ENCODE measurements around the gene ST3GAL3.

DNA sequence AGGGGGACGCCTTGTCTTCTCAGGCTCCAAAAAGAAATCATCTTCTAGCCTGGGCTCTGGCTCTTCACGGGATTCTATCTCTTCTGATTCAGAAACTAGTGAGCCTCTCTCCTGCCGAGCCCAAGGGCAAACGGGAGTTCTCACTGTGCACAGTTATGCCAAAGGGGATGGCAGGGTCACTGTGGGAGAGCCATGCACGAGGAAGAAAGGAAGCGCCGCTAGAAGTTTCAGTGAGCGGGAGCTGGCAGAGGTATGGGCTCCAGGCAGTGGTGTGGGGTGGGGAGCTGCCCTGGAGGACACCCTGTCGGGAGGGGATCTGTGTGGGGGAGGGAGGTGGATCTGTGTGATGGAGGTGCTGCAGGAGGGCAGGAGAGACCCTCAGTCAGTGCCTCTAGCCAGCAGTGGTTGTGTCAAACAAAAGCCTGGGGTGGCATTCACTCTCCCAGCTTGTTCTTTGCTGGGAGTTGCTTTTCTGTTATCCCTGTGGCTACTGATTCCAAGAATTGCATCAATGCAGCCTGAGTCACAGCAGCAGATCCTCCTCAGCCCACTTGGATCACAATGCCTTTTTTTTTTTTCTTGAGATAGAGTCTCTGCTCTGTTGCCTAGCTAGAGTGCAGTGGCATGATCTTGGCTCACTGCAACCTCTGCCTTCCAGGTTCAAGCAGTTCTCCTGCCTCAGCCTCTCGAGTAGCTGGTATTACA is 35.6 kb upstream of the ST3GAL3 start:
- TF ChIP-seq EZH2 (IDR thresholded peaks at IDR 0.05; ENCODE audit: low read length, missing control alignments): no peak
- TF ChIP-seq, protein P1, sequence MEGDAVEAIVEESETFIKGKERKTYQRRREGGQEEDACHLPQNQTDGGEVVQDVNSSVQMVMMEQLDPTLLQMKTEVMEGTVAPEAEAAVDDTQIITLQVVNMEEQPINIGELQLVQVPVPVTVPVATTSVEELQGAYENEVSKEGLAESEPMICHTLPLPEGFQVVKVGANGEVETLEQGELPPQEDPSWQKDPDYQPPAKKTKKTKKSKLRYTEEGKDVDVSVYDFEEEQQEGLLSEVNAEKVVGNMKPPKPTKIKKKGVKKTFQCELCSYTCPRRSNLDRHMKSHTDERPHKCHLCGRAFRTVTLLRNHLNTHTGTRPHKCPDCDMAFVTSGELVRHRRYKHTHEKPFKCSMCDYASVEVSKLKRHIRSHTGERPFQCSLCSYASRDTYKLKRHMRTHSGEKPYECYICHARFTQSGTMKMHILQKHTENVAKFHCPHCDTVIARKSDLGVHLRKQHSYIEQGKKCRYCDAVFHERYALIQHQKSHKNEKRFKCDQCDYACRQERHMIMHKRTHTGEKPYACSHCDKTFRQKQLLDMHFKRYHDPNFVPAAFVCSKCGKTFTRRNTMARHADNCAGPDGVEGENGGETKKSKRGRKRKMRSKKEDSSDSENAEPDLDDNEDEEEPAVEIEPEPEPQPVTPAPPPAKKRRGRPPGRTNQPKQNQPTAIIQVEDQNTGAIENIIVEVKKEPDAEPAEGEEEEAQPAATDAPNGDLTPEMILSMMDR (conservative IDR thresholded peaks at IDR 0.05 in 1 of 2, IDR thresholded peaks at IDR 0.05 in 1 of 2; ENCODE audit: low read depth in 1 of 2, low read length in 2 of 2): no peak
